HG03521 (cell line): Measurements from ENCODE around the gene CRIP1.

Experiments used
- ATAC-seq: cut with Tn5 transposase; IDR thresholded peaks from one replicate; pipeline ENCODE4 v1.9.1; 2021; ENCODE audit warnings: mild to moderate bottlenecking, moderate library complexity; ENCODE audit not compliant: unreplicated experiment

Gene CRIP1

DNA sequence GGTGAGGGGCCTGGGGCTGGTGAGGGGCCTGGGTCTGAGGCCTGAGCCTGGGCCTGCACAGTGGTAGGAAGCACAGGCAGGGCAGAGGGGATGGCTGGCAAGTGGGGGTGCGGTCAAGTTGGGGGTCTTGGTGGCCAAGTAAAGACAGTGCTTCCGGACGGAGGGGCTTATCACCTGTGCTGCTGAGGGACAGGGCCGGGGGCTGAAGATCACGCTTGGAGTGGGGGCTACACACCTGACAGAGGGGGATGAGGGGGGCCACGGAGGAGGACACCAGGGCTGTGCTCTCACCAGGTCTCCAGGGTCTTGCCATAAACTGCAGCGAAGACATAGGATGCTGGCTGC lies 16.6 kb downstream of the CRIP1 start:
- no peak for ATAC-seq

DNA sequence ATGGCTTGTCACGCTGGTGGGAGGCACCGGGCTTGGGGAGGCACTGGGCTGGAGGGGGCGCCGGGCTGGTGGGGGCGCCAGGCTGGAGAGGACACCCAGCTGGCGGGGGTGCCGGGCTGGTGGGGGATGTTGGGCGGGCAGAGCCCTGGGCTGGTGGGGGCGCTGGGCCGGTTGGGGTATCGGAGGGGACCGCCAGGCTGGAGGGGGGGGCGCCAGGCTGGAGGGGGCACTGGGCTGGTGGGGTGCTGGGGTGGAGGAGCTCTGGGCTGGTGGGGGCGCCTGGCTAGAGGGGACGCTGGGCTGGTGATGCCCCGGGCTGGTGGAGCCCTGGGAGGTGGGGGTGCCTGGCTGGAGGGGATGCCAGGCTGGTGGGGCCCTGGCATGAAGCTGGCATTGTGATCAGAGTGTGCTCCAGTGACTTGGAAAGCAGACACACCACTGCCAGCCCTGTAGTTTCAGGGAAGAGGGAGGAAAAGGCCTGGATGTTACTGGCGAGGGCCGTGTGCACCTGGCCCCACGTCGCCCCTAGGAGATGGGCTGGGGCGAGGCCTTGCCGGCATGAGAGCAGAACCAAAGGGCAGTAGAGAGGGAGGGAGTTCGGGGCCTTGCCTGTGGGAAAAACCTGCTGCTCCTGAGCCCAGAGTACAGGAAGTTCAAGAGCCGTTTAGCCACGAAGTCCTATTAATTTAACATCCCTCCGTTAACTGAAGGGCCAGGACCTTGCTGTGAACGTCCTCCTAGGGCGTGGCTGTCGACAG lies 17.4 kb downstream of the CRIP1 start:
- ATAC-seq = no peak

DNA sequence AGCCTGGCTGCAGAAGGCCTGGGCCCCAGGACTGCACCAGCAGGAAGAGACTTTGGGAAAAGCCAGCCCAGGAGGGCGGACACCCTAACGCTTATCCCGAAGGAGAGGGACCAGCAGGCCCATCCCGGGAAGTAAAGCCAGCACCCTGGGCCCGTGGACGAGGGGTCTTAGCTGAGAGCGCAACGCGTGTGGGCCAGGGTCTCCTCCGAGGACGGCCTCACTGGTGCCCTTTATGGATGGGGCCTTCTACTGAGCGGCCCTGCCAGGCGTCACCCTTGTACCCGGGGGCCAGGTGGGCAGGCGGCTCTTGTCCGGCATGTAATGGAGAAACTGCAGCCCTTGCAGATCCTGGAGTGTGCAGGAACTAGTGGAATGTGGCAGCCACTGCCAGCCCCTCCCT lies 18.4 kb downstream of the CRIP1 start:
- no peak for ATAC-seq

DNA sequence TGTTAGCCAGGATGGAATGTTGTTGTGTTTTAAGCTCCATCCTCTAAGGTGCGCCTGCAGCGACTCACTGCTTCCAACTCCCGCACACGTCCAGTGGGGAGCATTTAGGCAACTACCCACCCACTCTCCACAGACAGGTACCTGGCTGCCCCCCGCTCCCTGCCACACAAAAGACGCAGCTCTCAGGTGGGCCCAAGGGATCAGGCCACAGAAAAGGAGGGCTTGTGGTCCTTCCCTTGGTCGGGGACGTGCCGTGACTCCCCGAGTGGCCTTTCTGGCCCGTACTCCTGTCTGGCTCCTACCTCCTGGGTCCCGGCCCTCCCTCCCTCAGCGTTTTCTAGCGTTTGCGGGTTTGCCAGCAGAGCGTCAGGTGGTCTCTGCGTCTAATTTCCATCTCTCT lies 20.6 kb downstream of the CRIP1 start:
- ATAC-seq = no peak

DNA sequence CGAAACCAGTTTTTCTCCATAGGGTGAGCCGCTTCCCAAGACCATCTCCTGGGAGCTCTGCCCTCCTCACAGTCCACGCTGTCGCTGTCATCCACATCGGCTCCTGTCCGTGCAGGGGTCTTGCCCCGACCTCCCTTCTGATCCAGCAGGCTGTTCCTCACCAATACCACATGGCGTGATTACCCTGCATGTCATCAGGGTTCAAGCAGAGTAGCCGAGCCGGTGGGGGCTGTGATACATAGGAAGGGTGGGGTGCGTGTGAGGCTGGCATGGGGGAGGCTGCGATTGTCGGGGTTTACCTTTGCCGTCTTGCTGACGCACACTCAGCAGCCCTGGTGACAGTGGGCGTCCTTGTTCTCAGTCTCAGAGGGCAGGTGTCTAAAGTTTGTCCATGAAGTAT lies 21.4 kb downstream of the CRIP1 start:
- ATAC-seq = no peak

DNA sequence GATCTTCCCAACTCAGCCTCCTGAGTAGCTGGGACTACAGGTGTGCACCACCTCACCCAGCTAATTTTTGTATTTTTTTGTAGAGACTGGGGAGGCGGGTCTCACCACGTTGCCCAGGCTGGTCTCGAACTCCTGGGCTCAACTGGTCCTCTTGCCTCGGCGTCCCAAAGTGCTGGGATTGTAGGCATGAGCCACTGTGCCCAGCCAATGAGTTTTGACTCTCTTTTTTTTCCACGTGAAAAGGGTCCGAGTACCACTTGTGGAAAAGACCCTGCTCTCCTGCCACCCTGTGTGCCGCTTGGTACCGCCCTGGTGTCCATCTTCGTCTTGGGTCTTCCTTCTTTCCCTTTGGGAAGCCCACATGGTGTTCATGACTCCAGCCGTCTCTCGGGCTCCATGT lies 21.9 kb downstream of the CRIP1 start:
- no peak for ATAC-seq

DNA sequence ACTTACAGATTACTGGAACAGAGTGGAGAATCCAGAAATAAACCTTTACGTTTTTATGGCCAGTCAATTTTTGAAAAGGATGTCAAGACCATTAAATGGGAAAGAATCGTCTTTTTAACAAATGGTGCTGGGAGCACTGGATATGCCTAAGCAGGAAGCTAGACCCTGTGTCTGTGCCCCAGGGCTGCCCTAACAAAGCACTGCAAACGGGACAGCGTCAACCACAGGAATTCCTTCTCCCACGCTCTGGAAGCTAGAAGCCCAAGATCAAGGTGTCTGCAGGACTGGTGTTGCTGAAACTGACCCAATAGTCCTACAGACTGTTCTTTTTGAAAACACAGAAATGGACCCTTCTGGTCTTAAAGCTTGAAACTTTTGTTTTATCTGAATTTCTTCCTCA lies 30.4 kb downstream of the CRIP1 start:
- no peak for ATAC-seq

DNA sequence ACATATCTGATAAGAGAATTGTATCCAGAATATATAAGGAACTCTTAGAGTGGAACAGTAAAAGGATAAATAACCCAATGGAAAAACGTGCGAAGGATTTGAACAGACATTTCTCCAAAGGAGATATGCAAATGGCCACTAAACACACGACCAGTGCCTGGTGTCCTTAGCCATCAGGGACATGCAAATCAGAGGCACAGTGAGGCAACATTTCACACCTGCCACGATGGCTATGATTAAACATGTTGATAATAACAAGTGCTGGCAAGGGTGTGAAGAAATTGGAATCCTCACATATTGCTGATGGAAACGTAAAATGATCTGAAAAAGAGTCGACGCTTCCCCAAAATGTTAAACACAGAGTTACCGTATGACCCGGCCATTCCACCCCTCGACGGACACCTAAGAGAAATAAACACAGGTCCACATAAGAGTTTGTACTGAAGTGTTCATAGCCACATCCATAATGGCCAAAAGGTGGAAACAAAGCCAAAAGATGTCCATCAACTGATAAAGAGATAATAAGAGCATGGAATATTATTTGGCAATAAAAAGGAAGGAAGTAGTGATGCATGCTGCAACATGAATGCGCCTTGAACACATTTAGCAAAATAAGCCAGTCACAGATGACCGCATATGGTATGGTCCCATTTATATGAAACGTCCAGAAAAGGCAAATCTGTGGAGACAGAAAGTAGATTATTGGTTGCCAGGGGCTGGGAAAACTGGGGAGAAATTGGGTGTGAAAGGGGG lies 33.4 kb downstream of the CRIP1 start:
- no peak for ATAC-seq

DNA sequence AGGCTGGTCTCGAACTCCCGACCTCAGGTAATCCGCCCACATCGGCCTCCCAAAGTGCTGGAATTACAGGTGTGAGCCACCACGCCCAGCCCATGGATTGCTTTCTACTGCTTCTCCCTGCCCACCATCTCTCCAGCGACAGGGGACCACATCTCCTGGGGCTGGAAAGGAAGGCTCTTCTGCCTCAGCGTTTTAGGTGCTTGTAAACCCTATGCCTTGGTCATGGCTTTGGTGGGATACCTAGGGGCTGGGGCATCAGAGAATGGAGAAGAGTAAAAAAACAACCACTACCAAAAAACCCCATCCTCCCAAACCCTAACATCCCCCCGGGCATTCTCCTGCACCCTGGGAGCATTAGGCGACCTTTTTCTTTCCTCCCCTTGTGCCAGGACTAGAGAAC lies 38.6 kb downstream of the CRIP1 start:
- no peak for ATAC-seq

DNA sequence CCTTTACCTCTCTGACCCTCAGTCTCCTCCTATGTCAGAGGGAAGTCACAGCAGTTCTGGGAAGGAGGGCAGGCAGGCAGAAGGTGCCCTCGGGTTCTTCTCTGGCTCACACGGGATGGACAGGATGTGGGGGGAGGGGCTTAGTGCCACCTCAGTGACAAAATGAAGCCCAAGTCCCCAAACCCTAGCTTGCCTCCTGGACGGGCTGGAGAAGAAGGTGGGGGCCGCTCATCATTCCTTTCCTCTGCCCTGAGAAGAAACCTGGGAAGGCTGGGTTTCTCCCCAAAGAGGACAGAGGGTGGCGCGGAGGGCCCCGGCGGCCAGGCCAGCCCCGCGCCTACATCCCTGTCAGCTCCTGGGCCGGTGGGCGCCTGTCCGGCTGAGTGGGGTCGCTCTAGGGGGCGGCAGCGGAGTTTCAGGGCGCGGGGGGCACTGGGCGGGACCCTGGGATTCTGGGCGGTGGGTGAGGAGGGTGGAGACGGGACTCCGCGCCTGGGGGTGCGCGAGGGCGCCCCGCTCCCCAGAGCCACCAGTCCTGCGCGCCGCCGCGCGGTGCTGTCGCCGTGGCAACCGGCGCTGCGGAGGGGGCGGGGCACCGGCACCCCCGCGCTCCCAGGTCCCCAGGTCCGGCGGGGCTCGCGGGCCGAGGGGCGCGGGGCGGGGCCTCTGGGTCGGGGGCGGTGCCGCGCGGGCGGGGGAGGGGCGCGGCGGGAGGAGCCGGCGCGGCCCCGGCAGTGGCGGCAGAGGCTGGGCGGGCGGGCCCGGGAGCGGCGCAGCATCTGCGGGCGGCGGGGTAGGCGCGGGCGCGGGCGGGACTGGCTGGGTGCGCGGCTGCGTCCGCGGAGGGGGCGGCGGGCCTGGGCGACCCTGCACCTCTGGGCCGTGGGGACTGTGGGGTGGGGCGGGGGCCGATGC lies 39.4 kb downstream of the CRIP1 start, which contains the start of gene TMEM121:
Gene TMEM121, plus strand, starts transcription at position 723 of the 915 bp plus-strand sequence. CDS start 2,252 bp downstream, outside the sequence.
- ATAC-seq = no peak

DNA sequence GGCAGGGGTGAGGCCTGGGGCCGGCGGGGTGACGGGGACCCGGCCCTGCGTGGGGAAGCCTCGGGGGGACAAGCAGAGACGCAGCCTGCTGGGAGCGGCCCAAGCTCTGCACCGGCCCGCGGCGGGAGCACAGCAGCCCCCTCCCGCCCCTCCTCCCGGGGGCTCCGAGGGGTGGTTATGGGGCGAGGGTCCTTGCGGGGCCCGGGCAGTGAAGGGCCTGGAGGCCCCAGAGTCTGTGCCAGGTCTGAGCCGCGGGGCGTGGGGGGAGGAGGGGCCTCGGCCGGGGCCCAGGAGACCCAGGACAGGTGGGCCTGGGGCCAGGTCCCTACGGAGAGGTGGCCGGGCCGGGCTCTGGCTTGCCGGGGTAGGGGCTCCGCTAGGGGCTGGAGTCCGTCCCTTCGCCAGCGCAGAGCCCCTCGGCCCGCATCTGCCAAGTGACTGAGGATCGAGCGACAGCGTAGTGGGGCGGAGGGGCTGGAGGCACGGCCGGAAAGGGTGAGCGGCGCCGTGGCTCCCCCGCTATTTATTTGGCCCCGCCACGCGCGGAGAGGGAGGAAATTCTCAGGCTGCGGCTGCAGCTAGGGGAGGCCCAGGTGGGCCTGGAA lies 40.2 kb downstream of the CRIP1 start:
- no peak for ATAC-seq

DNA sequence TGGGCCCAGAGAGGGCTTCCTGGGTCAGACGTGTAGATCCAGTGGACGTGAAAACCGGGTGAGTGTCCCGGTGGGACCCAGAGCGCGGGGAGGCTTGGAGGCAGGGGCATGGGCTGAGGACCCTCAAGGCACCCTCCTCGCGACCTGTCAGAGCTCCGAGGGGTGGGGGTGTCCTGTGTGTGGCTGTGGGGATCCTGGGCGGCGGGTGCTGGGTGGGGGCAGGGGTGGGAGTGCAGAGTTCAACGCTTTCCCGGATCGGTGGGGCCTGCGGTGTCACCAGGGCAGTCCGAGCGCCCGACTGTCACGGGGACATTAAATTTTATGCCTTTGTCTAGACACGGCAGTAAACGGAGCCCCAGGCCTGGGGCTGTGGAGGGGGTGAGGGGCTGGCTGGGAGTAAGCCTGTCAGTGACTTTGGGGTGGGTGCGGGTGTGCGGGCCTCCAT lies 40.7 kb downstream of the CRIP1 start:
- ATAC-seq = no peak

DNA sequence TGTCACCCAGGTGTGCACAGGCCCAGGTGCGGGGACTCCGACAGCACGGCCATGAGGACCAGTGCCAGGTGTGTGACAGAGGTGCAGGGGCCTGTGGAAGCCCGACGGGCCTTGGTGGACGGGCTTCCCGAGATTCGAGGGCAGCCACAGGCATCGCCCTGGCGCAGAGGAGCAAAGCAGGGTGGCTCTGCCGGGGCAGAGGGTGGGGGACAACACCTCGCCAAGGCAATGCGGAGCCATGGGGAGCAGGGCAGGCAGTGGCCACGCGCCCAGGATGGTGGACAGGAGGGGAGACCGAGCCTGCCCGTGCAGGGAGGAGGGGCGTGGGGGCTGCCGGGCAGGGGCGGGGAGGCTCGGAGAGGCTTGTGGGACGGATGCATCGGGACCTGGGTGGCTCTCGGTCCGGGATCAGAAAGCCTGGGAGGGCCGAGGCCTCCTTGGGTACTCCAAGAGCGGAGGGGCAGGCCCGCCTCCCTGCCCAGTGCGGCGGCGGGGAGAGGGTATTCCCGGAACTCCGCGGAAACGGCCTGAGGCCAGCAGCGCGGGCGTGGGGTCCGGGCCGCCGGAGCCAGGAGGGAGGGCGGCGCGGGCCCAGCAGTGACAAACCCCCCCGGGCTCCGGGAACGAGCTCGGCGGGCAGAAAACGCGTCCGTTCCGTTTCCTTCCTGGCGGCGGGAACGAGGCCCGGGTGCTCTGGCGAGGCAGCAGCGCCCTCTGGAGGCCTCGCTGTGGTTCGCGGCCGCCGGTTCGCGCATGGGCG lies 41.3 kb downstream of the CRIP1 start:
- ATAC-seq = no peak

DNA sequence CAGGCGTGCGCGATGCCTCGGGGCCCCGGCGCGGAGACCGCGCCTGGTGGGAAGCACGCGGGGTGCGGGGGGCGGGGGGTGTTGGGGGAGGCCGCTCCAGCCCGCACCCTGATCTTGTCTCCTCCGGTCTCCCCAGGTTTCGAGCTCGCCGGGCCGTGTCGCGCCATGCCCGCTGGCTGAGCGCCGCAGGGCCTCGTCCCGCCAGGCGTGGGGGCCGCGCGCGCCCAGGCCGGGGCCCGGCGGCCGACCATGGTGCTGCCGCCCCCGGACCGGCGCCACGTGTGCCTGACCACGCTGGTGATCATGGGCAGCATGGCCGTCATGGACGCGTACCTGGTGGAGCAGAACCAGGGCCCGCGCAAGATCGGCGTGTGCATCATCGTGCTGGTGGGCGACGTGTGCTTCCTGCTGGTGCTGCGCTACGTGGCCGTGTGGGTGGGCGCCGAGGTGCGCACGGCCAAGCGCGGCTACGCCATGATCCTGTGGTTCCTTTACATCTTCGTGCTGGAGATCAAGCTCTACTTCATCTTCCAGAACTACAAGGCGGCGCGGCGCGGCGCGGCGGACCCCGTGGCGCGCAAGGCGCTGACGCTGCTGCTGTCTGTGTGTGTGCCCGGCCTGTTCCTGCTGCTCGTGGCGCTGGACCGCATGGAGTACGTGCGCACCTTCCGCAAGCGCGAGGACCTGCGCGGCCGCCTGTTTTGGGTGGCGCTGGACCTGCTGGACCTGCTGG lies 42.1 kb downstream of the CRIP1 start:
- no peak for ATAC-seq

DNA sequence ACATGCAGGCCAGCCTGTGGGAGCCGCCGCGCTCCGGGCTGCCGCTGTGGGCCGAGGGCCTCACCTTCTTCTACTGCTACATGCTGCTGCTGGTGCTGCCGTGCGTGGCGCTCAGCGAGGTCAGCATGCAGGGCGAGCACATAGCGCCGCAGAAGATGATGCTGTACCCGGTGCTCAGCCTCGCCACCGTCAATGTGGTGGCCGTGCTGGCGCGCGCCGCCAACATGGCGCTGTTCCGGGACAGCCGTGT lies 42.6 kb downstream of the CRIP1 start:
- ATAC-seq = no peak

DNA sequence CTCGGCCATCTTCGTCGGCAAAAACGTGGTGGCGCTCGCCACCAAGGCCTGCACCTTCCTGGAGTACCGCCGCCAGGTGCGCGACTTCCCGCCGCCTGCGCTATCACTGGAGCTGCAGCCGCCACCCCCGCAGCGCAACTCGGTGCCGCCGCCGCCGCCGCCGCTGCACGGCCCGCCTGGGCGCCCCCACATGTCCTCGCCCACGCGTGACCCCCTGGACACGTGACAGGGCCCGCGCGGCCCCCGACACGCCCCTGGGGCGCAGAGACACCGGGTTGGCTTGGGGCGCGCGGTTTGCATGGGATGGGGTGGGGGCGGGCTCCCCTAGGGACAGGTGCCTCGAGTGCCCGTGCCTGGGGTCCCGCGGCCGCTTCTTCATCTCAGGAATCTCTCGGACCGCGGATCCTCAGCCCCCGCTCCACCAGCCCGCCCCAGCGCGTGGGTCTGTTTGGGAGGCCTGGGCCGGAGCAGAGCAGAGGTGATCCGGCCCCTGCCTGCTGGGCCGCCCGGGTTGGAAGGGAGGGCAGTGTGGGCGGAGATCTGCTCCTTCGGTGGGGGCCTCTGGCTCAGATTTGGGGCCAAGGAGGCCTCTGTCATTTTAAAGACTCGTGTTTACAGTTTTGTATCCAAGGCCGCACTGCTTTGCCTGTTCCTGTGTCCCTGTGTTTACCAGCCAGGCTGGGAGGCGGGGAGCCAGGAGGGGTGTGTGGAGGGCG lies 43.0 kb downstream of the CRIP1 start:
- no peak for ATAC-seq

DNA sequence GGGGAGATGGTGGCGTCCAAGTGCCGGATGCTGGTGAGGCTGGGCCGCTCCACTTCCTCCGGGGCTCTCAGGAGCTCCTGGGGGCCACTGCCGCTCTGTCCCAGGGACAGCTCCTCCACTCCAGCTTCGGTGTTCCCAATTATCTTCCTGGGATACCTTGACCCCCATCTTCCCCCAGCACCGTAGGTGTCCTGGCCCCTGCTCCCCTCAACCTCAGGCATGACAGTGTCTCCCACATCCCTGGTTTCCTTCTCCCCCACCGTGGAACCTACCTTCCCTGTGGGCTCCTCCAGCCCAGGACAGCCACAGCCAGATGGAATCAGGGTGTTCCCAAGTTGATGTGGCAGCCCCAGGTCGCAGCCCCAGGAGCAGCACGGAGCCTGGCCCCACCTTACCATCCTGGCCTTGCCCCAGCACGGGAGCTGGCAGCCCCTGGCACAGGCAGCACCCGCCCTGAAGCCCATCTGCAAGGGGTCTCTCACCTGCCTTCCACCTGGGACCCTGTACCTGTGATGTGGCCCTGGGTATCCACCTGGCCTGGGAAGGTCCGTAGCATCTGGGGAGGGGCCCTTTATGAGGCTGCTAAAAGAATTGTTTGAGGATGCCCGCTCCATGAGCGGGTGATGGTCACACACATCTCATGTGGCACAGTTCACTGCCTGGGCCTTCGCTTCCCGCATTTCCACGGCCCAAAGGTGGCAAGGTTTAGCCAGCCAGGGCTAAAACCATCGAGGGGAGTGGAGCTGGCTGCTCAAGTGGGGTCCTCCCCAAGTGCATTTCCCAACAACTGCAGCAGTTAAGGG lies 43.8 kb downstream of the CRIP1 start:
- no peak for ATAC-seq

DNA sequence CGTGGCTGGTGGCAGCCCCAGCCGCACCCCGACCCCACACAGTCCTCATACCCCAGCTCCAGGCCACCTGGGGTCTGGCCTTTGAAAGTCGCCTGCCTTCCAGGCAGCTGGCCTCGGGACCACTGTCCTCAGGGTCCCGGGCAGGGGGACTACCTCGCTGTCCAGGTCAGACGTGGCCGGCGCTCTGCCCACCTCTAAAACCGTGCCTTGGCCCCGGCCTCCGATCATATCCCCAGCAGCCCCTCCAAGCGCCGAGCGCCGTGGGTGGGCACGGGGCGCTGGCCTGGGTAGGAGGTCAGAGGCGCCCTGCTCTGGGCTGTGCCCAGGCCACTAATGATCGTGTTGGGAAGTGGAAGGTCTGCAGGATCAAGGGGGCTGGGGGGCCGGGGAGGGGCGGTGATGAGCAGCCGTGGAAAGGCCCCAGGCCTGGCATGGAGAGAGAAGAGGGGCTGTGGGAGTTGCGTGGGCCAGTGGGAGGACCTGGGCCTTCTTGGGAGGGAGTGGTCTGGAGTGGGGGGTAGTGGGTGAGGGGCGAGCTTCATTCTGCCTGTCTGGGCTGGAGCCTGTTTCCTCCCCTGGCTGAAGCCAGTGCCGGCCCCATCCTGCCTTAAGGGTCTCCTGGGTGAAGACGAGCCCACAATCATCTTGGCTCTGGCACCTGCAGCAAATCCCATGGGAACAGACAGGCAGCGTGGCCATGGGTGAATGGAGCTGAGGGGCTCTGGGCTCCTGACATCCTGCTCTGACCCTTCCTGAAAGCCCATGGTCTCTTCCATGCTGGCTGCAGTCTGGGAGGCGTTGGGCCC lies 44.6 kb downstream of the CRIP1 start:
- no peak for ATAC-seq
